Measurements from ENCODE around the gene ZNF527. TPM values are rescaled to one million over a fixed set of nuclear protein-coding genes. Genes with fewer than 3 reads are reported as not detected.
"Not testable (repeated sequence)": the region's sequence is repeated elsewhere in the genome, so short reads cannot be mapped to it uniquely, and the experiment has no call there.

Gene ZNF527
- total and polyA plus RNA-seq, 8 donors: 4.3 to 11.9 (median 10.7) TPM

DNA sequence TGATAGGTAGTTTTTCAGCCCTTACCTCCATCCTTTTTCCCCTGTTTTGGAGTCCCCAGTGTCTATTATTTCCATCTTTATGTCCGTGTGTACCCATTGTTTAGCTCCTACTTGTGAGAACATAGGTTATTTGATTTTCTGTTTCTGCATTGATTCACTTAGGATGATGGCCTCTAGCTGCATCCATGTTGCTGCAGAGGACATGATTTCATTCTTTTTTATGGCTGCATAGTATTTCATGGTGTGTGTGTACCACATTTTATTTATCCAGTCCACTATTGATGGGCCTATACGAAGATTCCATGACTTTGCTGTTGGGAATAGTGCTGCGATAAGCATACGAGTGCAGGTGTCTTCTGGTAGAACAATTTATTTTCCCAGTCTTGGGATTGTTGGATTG, 15.0 kb upstream of the ZNF527 start:
- Histone ChIP-seq H3K27me3 (no peaks in the 10 kb centered on the region), H3K27ac (no peak overlapping the region), H3K4me3 (no peak overlapping the region), H3K4me1 (no peaks in the 10 kb centered on the region), H3K9me3 (peaks cover 0 to 72% of the 10 kb centered on the region in 2 donors), H3K36me3 (peaks cover 0 to 97% of the 10 kb centered on the region in 2 donors)
- no peak for TF ChIP-seq CTCF (IDR thresholded peaks at IDR 0.05)
- no peak for DNase-seq
- no peak for ATAC-seq
- intact Hi-C loops (cut with DNase I): no loop called here

DNA sequence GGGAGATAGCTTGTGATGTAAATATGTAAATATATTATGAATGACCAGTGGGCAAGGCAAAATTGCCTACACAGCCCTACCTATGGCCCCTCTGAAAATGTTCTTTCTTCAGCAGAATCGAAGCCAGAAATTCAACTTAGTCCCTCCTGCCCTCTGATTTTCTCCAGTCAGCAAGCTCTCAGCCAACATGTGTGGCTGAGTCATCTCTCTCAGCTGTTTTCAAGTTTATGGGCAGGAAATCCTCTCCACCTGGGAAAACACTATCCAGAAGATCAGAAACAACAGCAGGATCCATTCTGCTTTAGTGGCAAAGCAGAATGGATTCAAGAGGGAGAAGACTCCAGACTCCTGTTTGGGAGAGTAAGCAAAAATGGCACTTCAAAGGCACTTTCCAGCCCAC, 8.9 kb upstream of the ZNF527 start:
- intact Hi-C loops (cut with DNase I): no loop called here
- H3K36me3 ChIP-seq: peaks cover 0 to 78% of the 10 kb centered on the region in 2 donors
- no peak overlapping the region for H3K27ac ChIP-seq

GRCh38 chr19:37362733-37363132, 8.2 kb upstream of the ZNF527 start:
- DNase-seq (no peak), ATAC-seq (no peak)
- Histone ChIP-seq H3K36me3 (peaks cover 0 to 70% of the 10 kb centered on the region in 2 donors), H3K4me3 (no peak overlapping the region), H3K4me1 (no peaks in the 10 kb centered on the region), H3K27ac (no peak overlapping the region), H3K27me3 (no peaks in the 10 kb centered on the region), H3K9me3 (peaks cover 0 to 90% of the 10 kb centered on the region in 2 donors)
- TF ChIP-seq CTCF (IDR thresholded peaks at IDR 0.05): no peak
- intact Hi-C loops (cut with DNase I): no loop called here

More for the DNA sequence above, 8.9 kb upstream of the ZNF527 start:
- ATAC-seq (no peak), DNase-seq (no peak)
- H3K4me1 ChIP-seq: no peaks in the 10 kb centered on the region
- H3K9me3 ChIP-seq: peaks cover 0 to 92% of the 10 kb centered on the region in 2 donors
- TF ChIP-seq CTCF (IDR thresholded peaks at IDR 0.05): no peak
- no peak overlapping the region for H3K4me3 ChIP-seq
- no peaks in the 10 kb centered on the region for H3K27me3 ChIP-seq

DNA sequence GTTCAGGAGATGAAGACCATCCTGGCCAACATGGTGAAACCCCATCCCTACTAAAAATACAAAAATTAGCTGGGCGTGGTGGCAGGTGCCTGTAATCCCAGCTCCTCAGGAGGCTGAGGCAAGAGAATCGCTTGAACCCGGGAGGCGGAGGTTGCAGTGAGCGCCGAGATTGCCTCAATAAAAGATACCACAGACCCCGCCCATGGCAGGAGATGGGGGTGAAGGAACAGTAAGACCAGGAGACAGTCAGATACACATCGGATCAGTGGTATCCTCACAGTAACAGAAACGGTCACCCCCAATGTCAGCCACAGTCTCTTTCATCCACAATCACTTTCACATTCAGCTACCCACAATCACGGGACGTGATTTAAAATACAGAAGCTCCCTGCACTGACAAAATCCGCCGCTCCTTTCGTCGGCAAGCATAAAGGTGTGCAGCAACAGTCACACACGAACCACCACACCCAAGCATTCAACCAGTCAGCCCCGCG, 466 bp upstream of the ZNF527 start:
- Histone ChIP-seq H3K4me1 (peaks cover 0 to 11% of the 10 kb centered on the region in 2 donors), H3K27ac (peak overlapping the region; percentile 69 to 82), H3K9me3 (peaks cover 0 to 44% of the 10 kb centered on the region in 2 donors), H3K4me3 (peak overlapping the region; percentile 57 to 59), H3K36me3 (peaks cover 0 to 20% of the 10 kb centered on the region in 2 donors)
- DNase-seq; H3K27me3 ChIP-seq; intact Hi-C loops (cut with DNase I): not testable (repeated sequence)
- peak; percentile 33 for ATAC-seq

- peaks cover 32 to 100% of the 10 kb centered on the region in 2 donors for H3K9me3 ChIP-seq
- peaks cover 6 to 63% of the 10 kb centered on the region in 2 donors for H3K36me3 ChIP-seq
Measured at GRCh38 chr19:37389234-37389633, 18.3 kb downstream of the ZNF527 start.

DNA sequence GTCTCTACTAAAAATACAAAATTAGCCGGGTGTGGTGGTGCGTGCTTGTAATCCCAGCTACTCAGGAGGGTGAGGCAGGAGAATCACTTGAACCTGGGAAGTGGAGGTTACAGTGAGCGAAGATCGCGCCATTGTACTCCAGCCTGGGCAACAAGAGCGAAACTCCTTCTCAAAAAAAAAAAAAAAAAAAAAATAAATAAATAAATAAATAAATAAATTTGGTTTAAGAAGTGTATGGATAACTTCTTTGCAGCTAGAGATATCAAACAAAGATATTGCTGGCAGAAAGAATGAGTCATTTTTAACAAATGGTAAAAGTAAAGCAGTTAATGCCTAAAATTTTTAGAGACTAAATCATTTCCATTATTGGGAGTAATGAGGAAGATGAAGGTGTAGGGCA, 20.5 kb downstream of the ZNF527 start:
- H3K27ac ChIP-seq; DNase-seq; ATAC-seq; H3K27me3 ChIP-seq; H3K4me1 ChIP-seq; H3K4me3 ChIP-seq; intact Hi-C loops (cut with DNase I): not testable (repeated sequence)
- Histone ChIP-seq H3K9me3 (peaks cover 27 to 100% of the 10 kb centered on the region in 2 donors), H3K36me3 (peaks cover 0 to 42% of the 10 kb centered on the region in 2 donors)

More at GRCh38 chr19:37389234-37389633, 18.3 kb downstream of the ZNF527 start:
- Histone ChIP-seq H3K4me3 (no peak overlapping the region), H3K4me1 (no peaks in the 10 kb centered on the region), H3K27me3 (no peaks in the 10 kb centered on the region), H3K27ac (no peak overlapping the region)
- intact Hi-C loops (cut with DNase I): no loop called here
- no peak for ATAC-seq
- TF ChIP-seq CTCF (IDR thresholded peaks at IDR 0.05): no peak
- no peak for DNase-seq

Measured in left lung (tissue), 10 donors.